Activated T-helper 2 cell treated with anti-CD3 and anti-CD28 coated beads, Interferon-gamma antibody, Interleukin-2, Interleukin-4, amounts not matched to agents 10 μg/mL and 5 μg/mL and 100 μg/mL, durations not matched to agents 14 hours and 24 hours and 36 hours (primary cell): ENCODE measurements around the gene FBP1. TPM values are rescaled to one million over a fixed set of nuclear protein-coding genes. Genes with fewer than 3 reads are reported as not detected.

Experiments
- DNase-seq: peaks from one replicate; pipeline ENCODE4 v3.0.0; 2021; ENCODE audit warnings: low spot score
- H3K27ac Mint-ChIP-seq: one replicate; pipeline ENCODE4 v1.8.0; 2021; ENCODE audit warnings: mixed read lengths
- H3K27me3 Mint-ChIP-seq: one replicate; pipeline ENCODE4 v1.8.0; 2021; ENCODE audit warnings: low read depth, mixed read lengths
- H3K36me3 Mint-ChIP-seq: one replicate; pipeline ENCODE4 v1.8.0; 2021; ENCODE audit warnings: low read depth, mixed read lengths
- H3K4me1 Mint-ChIP-seq: one replicate; pipeline ENCODE4 v1.8.0; 2021; ENCODE audit warnings: low read depth, mixed read lengths
- H3K4me3 Mint-ChIP-seq: one replicate; pipeline ENCODE4 v1.8.0; 2021; ENCODE audit warnings: low read depth, mild to moderate bottlenecking, moderate library complexity, mixed read lengths
- H3K9me3 Mint-ChIP-seq: one replicate; pipeline ENCODE4 v1.8.0; 2021; ENCODE audit warnings: mixed read lengths
- intact Hi-C: fragments of 100-400 bp; cut with micrococcal nuclease; formaldehyde crosslinking; loops from one replicate; pipeline ENCODE4 v1.15.1; 2023
- total RNA-seq: library from RNA; stranded (reverse); gene quantifications from 2 replicates; pipeline ENCODE4 v1.2.3, GENCODE V29; 2022

FBP1 gene
- total RNA-seq, 1 donor from 2014 or later = 0.23 TPM

GRCh38 chr9:94649100-94649819 lies 9.9 kb upstream of the FBP1 start:
- H3K9me3 Mint-ChIP-seq = no peaks in the 10 kb centered on the region
- peaks cover 4% of the 10 kb centered on the region for H3K4me1 Mint-ChIP-seq
- H3K27me3 Mint-ChIP-seq = peaks cover 32% of the 10 kb centered on the region
- H3K4me3 Mint-ChIP-seq = no peak overlapping the region
- H3K36me3 Mint-ChIP-seq = no peaks in the 10 kb centered on the region
- intact Hi-C loops = no loop called here
- no peak for DNase-seq
- no peak overlapping the region for H3K27ac Mint-ChIP-seq

- H3K27ac Mint-ChIP-seq = no peak overlapping the region
- H3K9me3 Mint-ChIP-seq = no peaks in the 10 kb centered on the region
- DNase-seq = no peak
- peaks cover 32% of the 10 kb centered on the region for H3K27me3 Mint-ChIP-seq
- H3K36me3 Mint-ChIP-seq = no peaks in the 10 kb centered on the region
- intact Hi-C loops = no loop called here
- no peak overlapping the region for H3K4me3 Mint-ChIP-seq
- H3K4me1 Mint-ChIP-seq = no peaks in the 10 kb centered on the region
Measured at GRCh38 chr9:94648185-94648584, 8.9 kb upstream of the FBP1 start.

- intact Hi-C loops = no loop called here
- H3K9me3 Mint-ChIP-seq = no peaks in the 10 kb centered on the region
- no peak overlapping the region for H3K4me3 Mint-ChIP-seq
- peaks cover 22% of the 10 kb centered on the region for H3K27me3 Mint-ChIP-seq
- DNase-seq = no peak
- H3K36me3 Mint-ChIP-seq = no peaks in the 10 kb centered on the region
- no peaks in the 10 kb centered on the region for H3K4me1 Mint-ChIP-seq
- no peak overlapping the region for H3K27ac Mint-ChIP-seq
Measured at GRCh38 chr9:94645901-94646300, 6.6 kb upstream of the FBP1 start.

GRCh38 chr9:94644543-94644942 lies 5.2 kb upstream of the FBP1 start:
- no peaks in the 10 kb centered on the region for H3K36me3 Mint-ChIP-seq
- no peak overlapping the region for H3K27ac Mint-ChIP-seq
- H3K4me1 Mint-ChIP-seq = peaks cover 5% of the 10 kb centered on the region
- H3K9me3 Mint-ChIP-seq = no peaks in the 10 kb centered on the region
- no peak overlapping the region for H3K4me3 Mint-ChIP-seq
- peaks cover 30% of the 10 kb centered on the region for H3K27me3 Mint-ChIP-seq
- intact Hi-C loops = no loop called here
- no peak for DNase-seq

GRCh38 chr9:94643741-94644140 lies 4.4 kb upstream of the FBP1 start:
- no peak overlapping the region for H3K4me3 Mint-ChIP-seq
- no peak overlapping the region for H3K27ac Mint-ChIP-seq
- DNase-seq = no peak
- peaks cover 34% of the 10 kb centered on the region for H3K27me3 Mint-ChIP-seq
- peaks cover 6% of the 10 kb centered on the region for H3K4me1 Mint-ChIP-seq
- H3K9me3 Mint-ChIP-seq = no peaks in the 10 kb centered on the region
- intact Hi-C loops = no loop called here
- H3K36me3 Mint-ChIP-seq = no peaks in the 10 kb centered on the region

GRCh38 chr9:94643176-94643575 lies 3.9 kb upstream of the FBP1 start:
- no peak overlapping the region for H3K27ac Mint-ChIP-seq
- H3K4me3 Mint-ChIP-seq = no peak overlapping the region
- DNase-seq = no peak
- H3K9me3 Mint-ChIP-seq = no peaks in the 10 kb centered on the region
- intact Hi-C loops = no loop called here
- no peaks in the 10 kb centered on the region for H3K36me3 Mint-ChIP-seq
- peaks cover 10% of the 10 kb centered on the region for H3K4me1 Mint-ChIP-seq
- H3K27me3 Mint-ChIP-seq = peaks cover 34% of the 10 kb centered on the region

- Mint-ChIP-seq H3K27ac (no peak overlapping the region), H3K27me3 (peaks cover 37% of the 10 kb centered on the region), H3K4me3 (no peak overlapping the region), H3K36me3 (no peaks in the 10 kb centered on the region), H3K9me3 (no peaks in the 10 kb centered on the region), H3K4me1 (peaks cover 10% of the 10 kb centered on the region)
- no peak for DNase-seq
- intact Hi-C loops = no loop called here
Measured at GRCh38 chr9:94642501-94642900, 3.2 kb upstream of the FBP1 start.

- Mint-ChIP-seq H3K27ac (no peak overlapping the region), H3K9me3 (no peaks in the 10 kb centered on the region), H3K36me3 (no peaks in the 10 kb centered on the region), H3K27me3 (peaks cover 46% of the 10 kb centered on the region), H3K4me3 (no peak overlapping the region), H3K4me1 (peaks cover 10% of the 10 kb centered on the region)
- DNase-seq = no peak
- intact Hi-C loops = no loop called here
Measured at GRCh38 chr9:94639999-94640376, 670 bp upstream of the FBP1 start.

GRCh38 chr9:94638335-94639060 lies 820 bp downstream of the FBP1 start:
- no peak overlapping the region for H3K27ac Mint-ChIP-seq
- peaks cover 41% of the 10 kb centered on the region for H3K27me3 Mint-ChIP-seq
- H3K36me3 Mint-ChIP-seq = no peaks in the 10 kb centered on the region
- intact Hi-C loops = no loop called here
- no peak for DNase-seq
- H3K4me3 Mint-ChIP-seq = peak overlapping the region; percentile 75
- H3K4me1 Mint-ChIP-seq = peaks cover 10% of the 10 kb centered on the region
- no peaks in the 10 kb centered on the region for H3K9me3 Mint-ChIP-seq

GRCh38 chr9:94632737-94633136 lies 6.6 kb downstream of the FBP1 start:
- Mint-ChIP-seq H3K4me1 (no peaks in the 10 kb centered on the region), H3K27ac (no peak overlapping the region), H3K36me3 (no peaks in the 10 kb centered on the region), H3K27me3 (peaks cover 35% of the 10 kb centered on the region), H3K9me3 (no peaks in the 10 kb centered on the region), H3K4me3 (no peak overlapping the region)
- intact Hi-C loops = no loop called here
- no peak for DNase-seq

- no peaks in the 10 kb centered on the region for H3K4me1 Mint-ChIP-seq
- no peak overlapping the region for H3K4me3 Mint-ChIP-seq
- no peak for DNase-seq
- intact Hi-C loops = no loop called here
- no peak overlapping the region for H3K27ac Mint-ChIP-seq
- peaks cover 29% of the 10 kb centered on the region for H3K27me3 Mint-ChIP-seq
- H3K9me3 Mint-ChIP-seq = no peaks in the 10 kb centered on the region
- no peaks in the 10 kb centered on the region for H3K36me3 Mint-ChIP-seq
Measured at GRCh38 chr9:94631599-94631998, 7.7 kb downstream of the FBP1 start.

GRCh38 chr9:94630833-94631232 lies 8.5 kb downstream of the FBP1 start:
- Mint-ChIP-seq H3K36me3 (no peaks in the 10 kb centered on the region), H3K9me3 (no peaks in the 10 kb centered on the region), H3K4me1 (no peaks in the 10 kb centered on the region), H3K27ac (no peak overlapping the region), H3K27me3 (peaks cover 28% of the 10 kb centered on the region), H3K4me3 (no peak overlapping the region)
- DNase-seq = no peak
- intact Hi-C loops = no loop called here

- Mint-ChIP-seq H3K4me1 (no peaks in the 10 kb centered on the region), H3K27me3 (peaks cover 24% of the 10 kb centered on the region), H3K36me3 (no peaks in the 10 kb centered on the region), H3K4me3 (no peak overlapping the region), H3K27ac (no peak overlapping the region), H3K9me3 (no peaks in the 10 kb centered on the region)
- intact Hi-C loops = no loop called here
- DNase-seq = no peak
Measured at GRCh38 chr9:94630281-94630680, 9.0 kb downstream of the FBP1 start.
